GM19463 (cell line): ENCODE data around the gene KIF2A.
"Not testable (repeated sequence)": the region's sequence is repeated elsewhere in the genome, so short reads cannot be mapped to it uniquely, and the experiment has no call there.

Source experiments
- ATAC-seq: cut with Tn5 transposase; IDR thresholded peaks from one replicate; pipeline ENCODE4 v1.9.1; 2021; ENCODE audit warnings: mild to moderate bottlenecking, moderate library complexity; ENCODE audit not compliant: unreplicated experiment

Gene KIF2A

DNA sequence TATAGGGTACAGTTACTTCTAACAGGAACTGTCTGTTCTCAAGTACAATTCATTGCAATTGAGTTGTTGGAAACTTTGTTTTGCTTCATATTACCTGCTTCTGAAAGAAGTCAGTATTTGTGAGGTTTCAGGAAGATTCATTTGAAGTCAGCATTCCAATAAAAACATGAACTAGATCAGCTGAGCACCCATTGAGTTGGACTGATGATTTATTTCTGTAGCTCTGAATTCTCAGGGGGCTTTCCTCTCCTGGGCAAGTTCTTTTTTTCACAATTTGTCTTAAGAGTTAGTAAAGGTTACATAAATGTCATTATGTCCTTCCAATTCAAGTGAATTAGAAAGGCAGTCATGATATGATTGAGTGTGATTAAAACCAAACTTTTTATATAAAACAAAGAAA, 16.2 kb upstream of the KIF2A start:
- no peak for ATAC-seq

DNA sequence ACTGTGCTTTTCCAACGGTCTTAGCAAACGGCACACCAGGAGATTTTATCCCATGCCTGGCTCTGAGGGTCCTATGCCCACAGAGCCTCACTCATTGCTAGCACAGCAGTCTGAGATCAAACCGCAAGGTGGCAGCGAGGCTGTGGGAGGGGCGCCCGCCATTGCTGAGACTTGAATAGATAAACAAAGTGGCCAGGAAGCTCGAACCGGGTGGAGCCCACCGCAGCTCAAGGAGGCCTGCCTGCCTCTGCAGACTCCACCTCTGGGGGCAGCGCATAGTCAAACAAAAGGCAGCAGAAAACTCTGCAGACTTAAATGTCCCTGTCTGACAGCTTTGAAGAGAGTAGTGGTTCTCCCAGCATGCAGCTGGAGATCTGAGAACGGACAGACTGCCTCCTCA, 14.2 kb upstream of the KIF2A start:
- ATAC-seq: not testable (repeated sequence)

DNA sequence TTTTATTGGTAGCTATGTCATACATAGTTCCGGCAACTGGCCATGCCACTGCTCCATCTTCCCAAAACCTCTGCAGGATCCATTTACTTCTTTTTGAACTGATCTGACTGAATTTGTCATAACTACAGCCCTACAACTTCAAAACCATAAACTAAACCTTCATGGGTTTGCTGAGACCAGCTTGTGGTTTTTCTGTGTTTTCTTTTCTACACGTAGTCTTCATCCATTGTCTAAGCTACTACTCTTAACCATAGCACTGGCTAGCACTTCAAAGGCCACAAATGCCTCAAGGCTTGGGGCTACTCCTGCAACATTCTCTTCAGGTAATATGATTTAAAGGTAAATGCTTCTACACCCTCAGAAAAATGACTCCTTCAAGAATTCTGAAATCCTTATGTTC, 9.0 kb upstream of the KIF2A start:
- no peak for ATAC-seq

DNA sequence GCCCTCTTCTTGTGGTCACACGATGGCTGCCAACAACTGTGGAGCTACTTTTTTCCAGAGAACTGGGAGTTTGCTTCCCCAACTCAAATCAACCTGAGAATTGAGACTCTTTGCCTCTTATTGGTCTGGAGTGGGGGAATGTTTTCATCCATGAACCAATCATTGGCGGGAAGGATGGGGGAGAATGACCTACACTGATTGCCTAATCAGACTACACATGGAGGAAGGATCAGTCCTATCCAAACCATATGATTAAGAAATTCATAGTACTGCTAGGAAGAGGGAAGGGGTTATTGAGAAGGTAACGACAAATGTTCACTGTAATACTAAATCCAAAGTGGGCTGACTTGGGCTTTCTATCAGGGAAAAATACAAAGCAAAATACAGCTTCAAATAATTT, 7.9 kb upstream of the KIF2A start:
- no peak for ATAC-seq

DNA sequence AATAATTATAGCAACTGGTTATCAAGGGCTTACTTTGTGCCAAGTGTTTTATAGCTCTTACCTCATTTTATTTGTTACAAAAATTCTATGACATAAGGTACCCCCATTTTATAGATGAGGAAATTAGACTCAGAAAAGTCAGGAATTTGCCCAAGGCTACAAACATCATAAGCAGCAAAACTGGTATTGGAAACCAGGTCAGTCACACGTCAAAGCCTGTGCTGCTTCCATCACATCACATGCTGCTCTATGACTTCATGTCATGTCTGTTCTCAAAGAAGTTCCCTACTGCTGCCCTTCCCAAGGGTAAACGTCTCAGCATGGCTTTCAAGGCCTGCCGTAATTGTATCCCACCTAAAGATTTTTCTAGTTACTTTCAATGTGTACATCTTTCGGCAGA, 6.9 kb upstream of the KIF2A start:
- no peak for ATAC-seq

DNA sequence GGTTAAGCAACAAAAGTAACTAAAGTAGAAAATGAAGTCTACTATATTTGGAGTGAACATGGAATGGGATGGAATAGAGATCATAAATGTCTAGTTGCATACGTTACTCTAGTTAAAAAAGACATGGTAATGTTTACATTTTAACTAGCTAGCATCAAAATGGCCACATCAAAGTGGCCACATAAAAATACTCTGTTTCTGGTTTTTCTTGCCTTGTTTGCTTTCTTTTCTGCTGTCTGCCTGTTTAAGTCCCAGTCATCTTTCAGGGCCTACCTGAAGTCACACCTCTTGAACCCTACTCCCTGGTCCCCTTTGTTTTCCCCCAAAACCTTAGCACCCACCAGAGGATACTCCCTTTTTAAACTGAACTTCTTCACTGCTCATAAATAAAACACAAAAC, 6.4 kb upstream of the KIF2A start:
- no peak for ATAC-seq

DNA sequence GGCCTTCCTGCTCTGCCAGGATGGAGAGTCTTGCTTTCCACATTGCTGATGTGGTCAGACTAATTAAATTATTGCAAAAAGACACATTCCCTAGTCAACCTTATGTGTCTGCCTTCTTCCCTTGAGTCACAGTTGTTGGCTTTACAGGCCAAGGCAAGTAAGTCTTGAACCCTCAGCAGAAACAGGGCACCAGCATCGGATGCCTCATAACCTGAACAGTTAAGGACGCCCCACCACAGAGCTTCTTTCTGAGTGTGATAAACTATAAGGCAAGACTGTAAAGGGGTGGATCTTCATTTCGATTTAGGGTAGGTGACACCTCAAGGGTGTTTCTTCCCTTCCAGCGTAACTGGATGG, 670 bp upstream of the KIF2A start:
- ATAC-seq: no peak

DNA sequence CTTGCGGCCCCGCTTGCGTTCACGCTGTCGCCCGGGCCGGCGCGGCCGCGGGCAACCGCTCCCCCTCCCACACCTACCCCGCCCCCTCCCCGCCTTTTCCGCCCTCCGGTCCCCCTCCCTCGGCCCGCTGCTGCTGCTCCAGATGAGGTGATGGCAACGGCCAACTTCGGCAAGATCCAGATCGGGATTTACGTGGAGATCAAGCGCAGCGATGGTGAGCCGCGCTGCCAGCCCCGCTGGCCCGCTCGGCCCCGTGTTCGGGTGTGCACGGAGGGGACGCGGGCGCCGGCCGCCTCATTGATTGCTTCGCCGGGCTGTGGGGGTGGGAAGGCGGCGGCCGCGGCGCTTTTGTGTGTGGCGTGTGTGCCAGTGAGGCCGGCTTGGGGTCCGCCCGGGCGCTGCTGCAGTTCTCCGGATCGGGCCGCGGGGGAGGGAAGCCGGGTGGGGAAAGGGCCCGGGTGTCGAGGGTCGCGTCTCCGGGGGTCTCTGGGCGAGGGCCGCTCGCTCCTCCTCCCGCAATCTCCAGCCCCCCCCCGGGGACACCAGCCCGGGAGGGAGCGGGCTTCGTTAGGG, 403 bp downstream of the KIF2A start:
- ATAC-seq: peak; percentile 36

DNA sequence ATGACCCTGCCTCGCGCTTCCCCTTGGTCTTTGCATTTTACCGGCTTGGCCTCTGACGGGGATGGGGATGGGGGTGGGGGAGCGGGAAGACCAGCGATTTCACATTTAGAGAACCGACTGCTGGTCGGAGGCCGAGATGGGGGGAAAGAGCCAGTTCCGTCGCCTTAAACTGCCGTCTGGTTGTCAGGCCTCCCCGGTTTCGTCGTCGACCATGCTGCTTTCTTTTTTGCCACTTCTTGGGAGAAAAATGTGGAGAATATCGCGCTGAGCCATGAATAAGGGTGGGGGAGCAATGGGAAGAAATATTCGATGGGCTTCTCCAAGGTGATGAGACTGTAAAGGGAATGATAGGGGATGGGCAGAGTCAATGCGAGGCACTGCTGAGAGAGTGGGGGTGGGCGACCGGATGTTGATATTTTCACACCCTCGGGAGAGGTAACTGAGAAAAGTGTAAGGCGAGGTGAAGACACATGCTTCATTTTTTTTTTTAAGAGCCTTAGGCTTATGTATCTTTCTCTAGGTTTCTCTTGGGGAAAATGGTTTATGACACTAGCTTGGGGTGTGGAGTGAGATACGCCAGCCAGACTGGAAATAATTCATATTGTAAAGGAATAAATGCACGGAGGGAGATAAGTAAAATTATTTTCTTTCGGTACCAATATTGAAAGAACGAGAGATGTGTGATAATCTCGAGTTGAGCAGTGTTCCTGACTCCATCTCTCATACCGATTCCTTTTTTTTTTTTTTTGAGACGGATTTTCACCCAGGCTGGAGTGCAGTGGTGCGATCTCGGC, 1.1 kb downstream of the KIF2A start:
- ATAC-seq: peak; percentile 1

DNA sequence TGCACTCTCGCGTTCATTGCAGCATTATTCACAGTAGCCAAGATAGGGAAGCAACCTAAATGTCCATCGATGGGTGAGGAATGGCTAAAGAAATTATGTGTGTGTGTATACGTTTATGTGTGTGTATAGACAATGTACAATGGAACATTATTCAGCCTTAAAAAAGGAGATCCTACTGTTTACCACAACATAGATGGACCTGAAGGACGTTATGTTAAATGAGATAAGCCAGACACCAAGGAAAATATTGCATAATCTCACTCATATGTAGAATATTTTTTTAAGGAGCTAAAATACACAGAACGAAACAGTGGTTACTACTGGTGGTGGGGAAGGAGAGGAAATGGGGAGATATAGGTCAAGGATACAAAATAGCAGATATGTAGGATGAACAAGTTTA, 2.4 kb downstream of the KIF2A start:
- no peak for ATAC-seq

DNA sequence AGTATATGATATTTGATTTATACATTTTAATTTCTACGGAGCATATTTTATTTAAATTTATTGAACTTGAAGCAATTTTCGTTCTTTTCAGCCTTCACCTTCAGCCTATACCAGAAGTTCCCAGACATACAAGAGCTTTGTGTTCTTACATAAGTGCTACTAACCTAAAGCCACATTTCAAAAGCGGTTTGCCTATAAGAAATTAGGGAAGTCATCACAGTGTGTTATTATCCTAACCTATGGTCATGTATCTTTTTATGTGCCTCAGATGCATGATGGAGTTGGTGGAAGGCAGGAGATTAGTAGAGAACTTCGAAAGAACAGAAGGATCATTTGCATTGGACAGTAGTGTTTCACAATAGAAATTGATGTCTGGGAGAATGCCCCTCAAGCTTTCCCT, 3.1 kb downstream of the KIF2A start:
- ATAC-seq: no peak

DNA sequence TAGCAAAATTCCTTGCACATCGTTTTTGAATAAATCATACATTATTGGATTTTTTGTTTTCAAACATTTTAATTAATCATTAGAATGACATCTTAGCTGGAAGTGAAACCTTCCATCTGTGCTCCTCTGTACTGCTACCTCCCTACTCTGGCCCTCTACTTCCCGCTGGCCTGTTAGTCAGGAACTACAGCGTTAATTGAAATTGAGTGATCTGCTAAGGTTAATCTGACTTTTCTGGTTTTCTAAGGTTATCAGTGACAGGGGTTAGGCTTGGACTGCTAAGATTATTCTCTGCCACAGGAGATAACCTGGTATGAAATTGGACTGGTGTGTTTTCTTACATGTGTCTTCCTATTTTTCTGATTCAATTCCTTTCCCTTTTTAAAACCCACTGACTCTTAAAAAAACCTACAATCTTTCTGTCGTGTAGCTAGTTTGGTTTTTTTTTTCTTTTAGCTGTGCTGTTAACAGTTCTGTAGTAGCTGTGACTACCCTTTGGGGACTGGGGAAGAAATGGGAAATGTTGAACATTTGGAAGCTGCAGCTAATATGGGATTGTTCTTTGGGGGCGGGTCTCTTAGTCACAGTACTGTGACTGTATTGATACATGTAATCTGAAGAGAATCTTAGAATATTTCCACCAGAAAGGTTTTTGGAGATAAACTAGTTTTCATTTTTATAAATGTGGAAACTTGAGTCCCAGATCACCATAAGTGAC, 4.6 kb downstream of the KIF2A start:
- ATAC-seq: no peak

DNA sequence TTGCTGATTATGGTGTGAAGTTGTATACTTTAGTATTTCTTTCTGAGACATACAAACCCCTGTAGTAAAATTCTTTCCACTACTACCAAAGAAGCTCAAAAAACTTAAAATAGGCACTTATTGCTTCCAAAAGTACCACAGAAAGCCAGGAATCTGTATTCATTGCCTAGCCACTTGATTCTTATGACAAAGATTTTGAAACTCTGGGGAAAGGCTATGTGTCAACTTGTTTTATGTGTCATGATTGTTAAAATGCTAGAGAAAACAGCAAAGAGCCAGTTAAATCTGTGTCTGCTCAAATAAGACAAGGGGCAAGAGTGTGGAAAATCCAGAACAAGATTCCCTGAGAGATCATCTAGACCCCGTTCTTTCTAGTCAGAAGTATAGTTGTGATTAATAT, 6.0 kb downstream of the KIF2A start:
- no peak for ATAC-seq

DNA sequence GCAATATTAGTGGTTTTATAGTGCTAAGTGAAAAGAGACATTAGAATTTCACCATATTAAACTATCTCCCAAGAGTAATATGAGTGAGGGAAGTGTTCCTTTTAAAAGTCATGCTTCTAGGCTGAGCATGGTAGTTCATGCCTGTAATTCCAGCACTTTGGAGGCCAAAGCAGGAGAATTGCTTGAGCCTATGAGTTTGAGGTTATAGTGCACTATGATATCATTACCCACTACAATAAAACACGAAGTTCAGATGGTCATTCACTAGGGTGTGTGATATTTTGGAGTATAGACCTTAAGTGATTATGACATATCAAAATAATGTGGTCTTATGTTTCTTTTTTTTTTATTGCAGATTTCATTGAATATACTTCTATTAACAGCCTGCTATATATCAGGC, 6.7 kb downstream of the KIF2A start:
- no peak for ATAC-seq

DNA sequence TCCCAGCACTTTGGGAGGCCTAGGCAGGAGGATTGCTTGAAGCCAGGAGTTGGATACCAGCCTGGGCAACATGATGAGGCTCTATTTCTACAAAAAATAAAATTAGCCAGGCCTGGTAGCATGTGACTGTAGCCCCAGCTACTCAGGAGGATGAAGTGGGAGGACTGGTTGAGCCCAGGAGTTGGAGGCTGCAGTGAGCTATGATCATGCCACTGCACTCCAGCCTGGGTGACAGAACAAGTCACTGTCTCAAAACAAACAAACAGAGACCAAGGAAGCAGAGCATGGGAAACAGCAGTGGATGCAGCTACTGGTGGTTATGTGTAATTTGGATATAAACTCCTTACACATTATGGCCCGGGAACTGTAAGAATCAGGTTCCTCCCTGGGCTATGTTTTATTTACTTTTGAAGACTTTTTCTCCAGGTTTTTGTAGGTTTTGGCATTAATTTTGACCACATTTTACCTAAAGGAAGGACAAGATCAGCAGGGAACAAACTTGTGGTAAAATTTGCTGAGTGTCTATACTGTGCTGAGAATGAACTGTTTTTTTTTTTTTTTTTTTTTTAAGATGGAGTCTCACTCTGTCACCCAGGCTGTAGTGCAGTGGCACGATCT, 8.3 kb downstream of the KIF2A start:
- ATAC-seq: no peak

DNA sequence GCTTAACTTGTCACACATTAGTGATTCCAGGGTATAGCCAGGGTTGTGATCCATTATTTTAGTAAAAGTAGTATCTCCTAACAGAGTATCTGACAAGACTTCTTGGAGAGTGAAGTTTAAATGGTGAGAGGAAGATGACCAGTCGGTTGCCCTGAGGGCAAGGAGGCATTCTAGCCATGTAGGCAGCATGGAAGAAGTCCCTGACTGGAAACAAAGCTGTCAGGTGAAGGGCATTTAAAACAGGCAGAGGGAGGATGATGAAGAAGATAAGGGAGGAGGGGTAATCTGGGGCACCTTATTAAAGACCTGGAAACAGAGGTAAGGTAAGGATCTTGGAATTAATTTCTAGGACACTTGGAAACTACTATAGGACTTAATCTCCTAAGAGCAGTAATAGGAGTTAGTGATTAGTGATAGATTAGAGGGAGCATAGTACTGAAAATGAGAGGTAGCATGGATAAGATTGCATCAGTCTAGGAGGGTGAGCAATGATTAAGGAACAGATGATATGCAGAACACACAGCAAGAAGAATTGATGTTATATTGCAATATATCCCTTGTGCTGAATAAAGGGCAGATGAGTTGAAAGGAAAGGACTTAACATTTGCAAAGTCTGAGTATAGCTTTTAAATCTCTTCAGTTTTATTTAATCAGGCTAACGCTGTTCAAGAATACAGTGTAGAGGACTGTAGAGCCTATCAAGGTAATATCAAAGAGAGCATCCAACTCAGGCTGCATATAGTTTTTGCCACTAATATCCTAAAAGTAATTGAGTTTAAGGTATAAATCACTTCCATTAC, 9.6 kb downstream of the KIF2A start:
- ATAC-seq: no peak

DNA sequence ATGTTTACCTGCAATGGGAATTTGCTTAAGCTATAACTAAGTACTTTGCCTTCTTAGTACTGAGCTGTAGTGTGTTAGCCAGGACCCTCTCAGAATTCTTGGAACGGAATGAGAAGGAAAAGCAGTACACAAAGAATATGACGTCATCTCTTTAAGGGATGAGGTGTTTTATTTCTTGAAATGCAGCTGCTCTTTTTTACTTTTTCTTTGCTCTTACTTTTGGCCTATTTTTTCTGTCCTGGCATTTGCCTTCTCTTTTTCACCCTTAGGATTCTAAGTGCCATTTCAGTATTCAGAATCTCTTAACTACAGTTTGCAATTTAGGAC, 10.1 kb downstream of the KIF2A start:
- ATAC-seq: no peak

DNA sequence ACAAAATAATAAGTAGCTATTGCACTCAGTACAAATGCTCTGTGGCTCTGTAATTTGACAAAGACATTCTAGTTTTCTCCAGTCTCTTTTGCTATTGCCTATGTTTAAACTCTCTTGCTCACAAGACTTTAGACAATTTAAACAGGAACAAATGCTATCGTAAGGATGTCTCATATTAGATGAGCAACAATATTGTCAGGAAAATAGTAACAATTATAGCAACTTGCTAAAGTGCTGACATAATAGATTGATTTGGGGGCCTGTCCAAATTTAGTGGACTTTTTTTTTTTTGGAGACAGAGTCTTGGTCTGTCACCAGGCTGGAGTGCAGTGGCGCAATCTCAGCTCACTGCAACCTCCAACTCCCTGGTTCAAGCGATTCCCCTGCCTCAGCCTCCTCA, 11.8 kb downstream of the KIF2A start:
- no peak for ATAC-seq

DNA sequence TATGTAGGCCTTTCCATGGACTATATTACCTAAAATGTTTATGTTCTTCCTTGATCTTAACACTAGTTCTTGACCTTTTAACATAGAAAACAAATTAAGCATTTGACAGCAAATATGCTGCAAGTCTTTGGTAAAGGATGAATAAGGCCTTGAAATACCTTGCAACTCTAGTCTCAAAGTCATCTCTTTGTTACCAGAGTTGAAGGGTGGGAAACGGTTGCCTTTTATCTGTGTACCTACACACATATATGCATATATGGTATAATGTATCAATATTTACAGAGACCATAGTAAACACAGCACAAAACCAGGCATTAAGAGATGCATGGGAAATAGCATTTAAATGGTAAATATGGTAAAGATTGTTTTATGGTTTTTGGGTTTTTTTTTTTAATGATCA, 16.5 kb downstream of the KIF2A start:
- ATAC-seq: no peak

DNA sequence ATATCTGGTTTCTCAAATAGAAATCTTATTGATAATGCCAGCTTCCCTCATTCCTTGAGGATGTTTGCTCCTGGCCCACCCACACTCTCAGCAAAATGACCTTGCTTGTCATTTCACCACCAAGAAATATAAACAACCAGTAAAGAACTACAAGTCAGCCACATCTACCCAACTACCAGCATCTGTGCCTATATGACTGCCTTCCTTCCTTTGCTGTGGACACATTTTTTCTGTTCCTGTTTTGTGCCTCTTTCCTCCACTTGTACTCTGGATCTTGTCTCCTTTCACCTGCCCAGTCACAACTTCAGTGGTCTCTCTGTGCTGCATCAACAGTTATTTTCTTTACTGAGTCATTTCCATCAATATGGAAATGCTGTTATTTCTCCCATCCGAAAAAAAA, 20.3 kb downstream of the KIF2A start:
- peak; percentile 61 for ATAC-seq

DNA sequence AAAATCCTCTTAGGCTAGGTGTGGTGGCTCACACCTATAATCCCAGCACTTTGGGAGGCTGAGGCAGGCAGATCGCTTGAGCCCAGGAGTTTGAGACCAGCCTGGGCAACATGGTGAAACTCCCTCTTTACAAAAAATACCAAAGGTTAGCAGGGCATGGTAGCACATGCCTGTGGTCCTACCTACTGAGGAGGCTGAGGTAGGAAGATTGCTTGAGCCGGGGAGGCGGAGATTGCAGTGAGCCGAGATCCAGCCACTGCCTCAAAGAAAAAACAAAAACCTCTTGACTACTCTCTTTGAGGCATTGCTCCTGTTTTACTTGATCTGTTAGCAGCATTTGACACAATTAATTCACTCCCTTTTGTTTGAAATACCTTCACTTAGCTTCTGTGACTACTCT, 20.7 kb downstream of the KIF2A start:
- no peak for ATAC-seq
